Mucosa of rectum (tissue), 2 donors: ENCODE measurements around the gene SLC25A26.
"Not testable (repeated sequence)": the region's sequence is repeated elsewhere in the genome, so short reads cannot be mapped to it uniquely, and the experiment has no call there.

ENCODE experiments used
- H3K27ac ChIP-seq, 2 donors: one replicate each; pipeline ENCODE4 v1.7.0; 2013; ENCODE audit warnings: inconsistent platforms in 2 of 2, low read depth in 2 of 2, low read length in 2 of 2
- H3K27me3 ChIP-seq, 2 donors: one replicate each; pipeline ENCODE4 v1.7.0; 2013; ENCODE audit warnings: low read length in 2 of 2; ENCODE audit not compliant: control insufficient read depth in 2 of 2, insufficient read depth in 2 of 2
- H3K36me3 ChIP-seq, 2 donors: one replicate each; pipeline ENCODE4 v1.7.0; 2013; ENCODE audit warnings: low read length in 2 of 2; ENCODE audit not compliant: control insufficient read depth in 2 of 2, insufficient read depth in 2 of 2
- H3K4me1 ChIP-seq, 2 donors: one replicate each; pipeline ENCODE4 v1.7.0; 2013; ENCODE audit warnings: low read length in 2 of 2, mild to moderate bottlenecking in 1 of 2; ENCODE audit not compliant: control insufficient read depth in 2 of 2, insufficient read depth in 2 of 2
- H3K4me3 ChIP-seq, 2 donors: one replicate each; pipeline ENCODE4 v1.7.0; 2013; ENCODE audit warnings: low read length in 2 of 2
- H3K9ac ChIP-seq, 2 donors: one replicate each; pipeline ENCODE4 v1.7.0; 2013; ENCODE audit warnings: low read length in 2 of 2, low read depth in 1 of 2, mild to moderate bottlenecking in 1 of 2
- H3K9me3 ChIP-seq, 2 donors: one replicate each; pipeline ENCODE4 v1.7.0; 2013; ENCODE audit warnings: low read length in 2 of 2; ENCODE audit not compliant: control insufficient read depth in 2 of 2
- donor health status: healthy.
- donor health status: Normal muscosa, but diverticular disease.

SLC25A26 gene

GRCh38 chr3:66276705-66277274, 56.0 kb downstream of the SLC25A26 start:
- Histone ChIP-seq H3K4me1 (no peaks in the 10 kb centered on the region), H3K4me3 (no peak overlapping the region), H3K27me3 (no peaks in the 10 kb centered on the region), H3K9me3 (no peaks in the 10 kb centered on the region), H3K27ac (no peak overlapping the region), H3K36me3 (no peaks in the 10 kb centered on the region), H3K9ac (no peak overlapping the region)

- Histone ChIP-seq H3K4me1 (no peaks in the 10 kb centered on the region), H3K27me3 (no peaks in the 10 kb centered on the region), H3K9me3 (no peaks in the 10 kb centered on the region), H3K9ac (no peak overlapping the region), H3K4me3 (no peak overlapping the region), H3K27ac (no peak overlapping the region), H3K36me3 (no peaks in the 10 kb centered on the region)
Observed at GRCh38 chr3:66279168-66279567, 58.4 kb downstream of the SLC25A26 start.

DNA sequence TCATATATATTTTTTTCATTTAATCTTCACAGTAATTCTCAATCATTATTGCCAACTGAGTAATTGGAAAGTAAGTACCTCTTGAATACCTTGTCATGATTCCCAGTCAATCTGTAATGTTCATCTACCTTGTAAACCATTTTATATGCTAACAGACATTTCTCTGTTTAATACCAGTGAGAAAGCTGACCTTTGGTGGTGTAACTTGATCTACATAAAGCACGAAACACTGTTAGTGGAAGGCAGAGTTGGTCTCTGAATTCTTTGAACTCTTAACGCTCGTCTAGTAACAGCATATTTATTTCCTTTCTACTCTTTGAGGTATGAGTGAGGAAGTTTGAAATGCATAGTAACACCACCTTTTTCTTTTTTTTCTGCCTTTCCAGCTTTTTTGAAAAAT, 59.5 kb downstream of the SLC25A26 start:
- Histone ChIP-seq H3K9me3 (no peaks in the 10 kb centered on the region), H3K36me3 (no peaks in the 10 kb centered on the region), H3K27ac (no peak overlapping the region), H3K9ac (no peak overlapping the region), H3K4me3 (no peak overlapping the region), H3K27me3 (no peaks in the 10 kb centered on the region), H3K4me1 (no peaks in the 10 kb centered on the region)

DNA sequence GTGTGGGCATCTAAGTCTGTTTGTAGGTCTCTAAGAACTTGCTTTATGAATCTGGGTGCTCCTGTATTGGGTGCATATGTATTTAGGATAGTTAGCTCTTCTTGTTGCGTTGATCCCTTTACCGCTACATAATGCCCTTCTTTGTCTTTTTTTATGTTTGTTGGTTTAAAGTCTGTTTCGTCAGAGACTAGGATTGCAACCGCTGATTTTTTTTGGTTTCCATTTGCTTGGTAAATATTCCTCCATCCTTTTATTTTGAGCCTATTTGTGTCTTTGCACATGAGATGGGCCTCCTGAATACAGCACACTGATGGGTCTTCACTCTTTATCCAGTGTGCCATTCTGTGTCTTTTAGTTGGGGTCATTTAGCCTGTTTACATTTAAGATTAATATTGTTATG, 71.1 kb downstream of the SLC25A26 start:
- H3K27ac ChIP-seq, H3K9me3 ChIP-seq, H3K4me1 ChIP-seq, H3K4me3 ChIP-seq, H3K27me3 ChIP-seq, H3K36me3 ChIP-seq, H3K9ac ChIP-seq: not testable (repeated sequence)

- H3K4me1 ChIP-seq = peaks cover 4 to 5% of the 10 kb centered on the region in 2 donors
- H3K27me3 ChIP-seq = no peaks in the 10 kb centered on the region
- no peaks in the 10 kb centered on the region for H3K9me3 ChIP-seq
- no peak overlapping the region for H3K9ac ChIP-seq
- no peaks in the 10 kb centered on the region for H3K36me3 ChIP-seq
- H3K4me3 ChIP-seq = no peak overlapping the region
- H3K27ac ChIP-seq = peak overlapping the region in 1 of 2 donors; percentile 5
Observed at GRCh38 chr3:66297260-66297873, 76.6 kb downstream of the SLC25A26 start.

DNA sequence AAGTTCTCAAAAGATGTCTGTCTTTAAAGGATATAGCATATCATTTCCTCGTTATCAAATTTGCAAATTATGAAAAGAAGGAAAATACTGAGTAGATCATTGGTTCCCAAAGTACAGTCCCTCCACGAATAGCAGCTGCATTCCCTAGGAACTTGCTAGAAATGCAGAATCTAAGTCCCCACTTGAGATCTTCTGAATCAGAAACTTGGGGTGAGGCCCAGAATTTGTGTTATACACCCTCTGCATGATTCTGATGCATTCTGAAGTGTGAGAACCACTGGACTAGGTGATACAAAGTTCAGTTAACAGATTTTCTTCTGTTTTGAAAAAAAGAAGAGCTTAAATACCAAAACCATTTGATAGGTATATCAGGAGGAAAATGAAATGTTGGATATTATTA, 77.1 kb downstream of the SLC25A26 start:
- peaks cover 4 to 5% of the 10 kb centered on the region in 2 donors for H3K4me1 ChIP-seq
- H3K27me3 ChIP-seq = no peaks in the 10 kb centered on the region
- no peak overlapping the region for H3K4me3 ChIP-seq
- H3K36me3 ChIP-seq = no peaks in the 10 kb centered on the region
- H3K9me3 ChIP-seq = no peaks in the 10 kb centered on the region
- H3K9ac ChIP-seq = no peak overlapping the region
- peak overlapping the region in 1 of 2 donors; percentile 5 for H3K27ac ChIP-seq

- peaks cover 4 to 5% of the 10 kb centered on the region in 2 donors for H3K4me1 ChIP-seq
- H3K27ac ChIP-seq = no peak overlapping the region
- no peaks in the 10 kb centered on the region for H3K36me3 ChIP-seq
- H3K9ac ChIP-seq = no peak overlapping the region
- H3K9me3 ChIP-seq = no peaks in the 10 kb centered on the region
- no peaks in the 10 kb centered on the region for H3K27me3 ChIP-seq
- no peak overlapping the region for H3K4me3 ChIP-seq
Observed at GRCh38 chr3:66298591-66298990, 77.8 kb downstream of the SLC25A26 start.

DNA sequence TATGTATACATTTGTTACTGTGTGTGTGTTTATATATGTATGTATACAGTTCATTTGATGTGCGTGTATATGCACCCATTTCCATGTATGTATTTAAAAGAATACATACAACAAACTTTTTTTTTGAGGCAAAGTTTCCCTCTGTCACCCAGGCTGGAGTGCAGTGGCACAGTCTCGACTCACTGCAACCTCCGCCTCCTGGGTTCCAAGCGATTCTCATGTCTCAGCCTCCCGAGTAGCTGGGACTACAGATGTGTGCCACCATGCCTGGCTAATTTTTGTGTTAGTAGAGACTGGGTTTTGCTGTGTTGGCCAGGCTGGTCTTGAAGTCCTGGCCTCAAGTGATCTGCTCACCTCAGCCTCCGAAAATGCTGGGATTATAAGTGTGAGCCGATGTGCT, 78.3 kb downstream of the SLC25A26 start:
- H3K4me1 ChIP-seq, H3K27ac ChIP-seq, H3K4me3 ChIP-seq, H3K9ac ChIP-seq, H3K36me3 ChIP-seq, H3K9me3 ChIP-seq, H3K27me3 ChIP-seq: not testable (repeated sequence)

- Histone ChIP-seq H3K27ac (no peak overlapping the region), H3K4me3 (no peak overlapping the region)
Observed at GRCh38 chr3:66299891-66300290, 79.1 kb downstream of the SLC25A26 start.

GRCh38 chr3:66302288-66302687, 81.5 kb downstream of the SLC25A26 start:
- Histone ChIP-seq H3K27ac (peak overlapping the region in 1 of 2 donors; percentile 72), H3K9ac (no peak overlapping the region)

More at GRCh38 chr3:66299891-66300290, 79.1 kb downstream of the SLC25A26 start:
- H3K27me3 ChIP-seq = no peaks in the 10 kb centered on the region
- H3K4me1 ChIP-seq = peaks cover 4 to 5% of the 10 kb centered on the region in 2 donors
- H3K36me3 ChIP-seq = no peaks in the 10 kb centered on the region
- no peak overlapping the region for H3K9ac ChIP-seq
- H3K9me3 ChIP-seq = no peaks in the 10 kb centered on the region

More at GRCh38 chr3:66302288-66302687, 81.5 kb downstream of the SLC25A26 start:
- H3K36me3 ChIP-seq = no peaks in the 10 kb centered on the region
- no peaks in the 10 kb centered on the region for H3K27me3 ChIP-seq
- H3K9me3 ChIP-seq = no peaks in the 10 kb centered on the region
- peaks cover 2 to 4% of the 10 kb centered on the region in 2 donors for H3K4me1 ChIP-seq
- H3K4me3 ChIP-seq = no peak overlapping the region
